H9 (cell line): ENCODE data around the gene PGPEP1. TPM values are rescaled to one million over a fixed set of nuclear protein-coding genes. Genes with fewer than 3 reads are reported as not detected.

ENCODE experiments used
- DNase-seq: peaks from one replicate; pipeline ENCODE4 v3.0.0-alpha.2; 2017
- H2AFZ ChIP-seq: one replicate; pipeline ENCODE4 v1.6.1; 2013; ENCODE audit warnings: mild to moderate bottlenecking, low read length, control low read depth, moderate library complexity
- H2AK5ac ChIP-seq: 2 replicates; pipeline ENCODE4 v1.6.1; 2013; ENCODE audit warnings: low read length, control low read depth, mixed read lengths; ENCODE audit not compliant: insufficient read length
- H2BK120ac ChIP-seq: one replicate; pipeline ENCODE4 v1.6.1; 2013; ENCODE audit warnings: low read depth, mild to moderate bottlenecking, low read length, control low read depth, inconsistent platforms; ENCODE audit not compliant: poor library complexity, severe bottlenecking
- H2BK12ac ChIP-seq: 2 replicates; pipeline ENCODE4 v1.6.1; 2013; ENCODE audit warnings: low read length, control low read depth, mixed read lengths, low read depth; ENCODE audit not compliant: insufficient read length
- H2BK15ac ChIP-seq: 2 replicates; pipeline ENCODE4 v1.6.1; 2013; ENCODE audit warnings: low read depth, low read length, control low read depth
- H2BK20ac ChIP-seq: one replicate; pipeline ENCODE4 v1.6.1; 2013; ENCODE audit warnings: low read depth, mild to moderate bottlenecking, low read length, control low read depth, inconsistent platforms; ENCODE audit not compliant: poor library complexity, severe bottlenecking
- H2BK5ac ChIP-seq: 2 replicates; pipeline ENCODE4 v1.6.1; 2013; ENCODE audit warnings: low read length, control low read depth, mixed read lengths; ENCODE audit not compliant: insufficient read length
- H3K14ac ChIP-seq: 2 replicates; pipeline ENCODE4 v1.6.1; 2013; ENCODE audit warnings: low read length, control low read depth; ENCODE audit not compliant: insufficient read depth
- H3K18ac ChIP-seq: 2 replicates; pipeline ENCODE4 v1.6.1; 2013; ENCODE audit warnings: low read depth, mild to moderate bottlenecking, mixed read lengths, low read length, control low read depth; ENCODE audit not compliant: insufficient read length
- H3K23ac ChIP-seq: 2 replicates; pipeline ENCODE4 v1.6.1; 2013; ENCODE audit warnings: low read length, control low read depth, mixed read lengths, low read depth; ENCODE audit not compliant: insufficient read length
- H3K23me2 ChIP-seq: 2 replicates; pipeline ENCODE4 v1.6.1; 2013; ENCODE audit warnings: low read depth, mild to moderate bottlenecking, mixed read lengths, low read length, control low read depth; ENCODE audit not compliant: insufficient read length, poor library complexity, severe bottlenecking
- H3K27ac ChIP-seq: 2 replicates; pipeline ENCODE4 v1.5.1; 2013; ENCODE audit warnings: low read length, control low read depth, mixed read lengths, low read depth; ENCODE audit not compliant: insufficient read length
- H3K27me3 ChIP-seq: 2 replicates; pipeline ENCODE4 v1.6.1; 2013; ENCODE audit warnings: low read length, control low read depth, inconsistent platforms; ENCODE audit not compliant: insufficient read depth
- H3K4ac ChIP-seq: 2 replicates; pipeline ENCODE4 v1.6.1; 2013; ENCODE audit warnings: low read depth, mild to moderate bottlenecking, control low read depth, inconsistent platforms, low read length, moderate library complexity
- H3K4me1 ChIP-seq: 2 replicates; pipeline ENCODE4 v1.6.1; 2013; ENCODE audit warnings: low read length, control low read depth, inconsistent platforms; ENCODE audit not compliant: insufficient read depth
- H3K4me2 ChIP-seq: 2 replicates; pipeline ENCODE4 v1.6.1; 2013; ENCODE audit warnings: low read length, control low read depth, mixed read lengths; ENCODE audit not compliant: insufficient read length, insufficient read depth
- H3K56ac ChIP-seq: 2 replicates; pipeline ENCODE4 v1.6.1; 2013; ENCODE audit warnings: low read depth, mild to moderate bottlenecking, mixed read lengths, low read length, control low read depth; ENCODE audit not compliant: insufficient read length
- H3K79me1 ChIP-seq: 2 replicates; pipeline ENCODE4 v1.6.1; 2013; ENCODE audit warnings: low read depth, mild to moderate bottlenecking, moderate library complexity, low read length, control low read depth, inconsistent platforms; ENCODE audit not compliant: insufficient read depth, poor library complexity, severe bottlenecking
- H3K79me2 ChIP-seq: 2 replicates; pipeline ENCODE4 v1.6.1; 2013; ENCODE audit warnings: low read length, control low read depth, inconsistent platforms; ENCODE audit not compliant: insufficient read depth
- H3K9ac ChIP-seq: 2 replicates; pipeline ENCODE4 v1.6.1; 2013; ENCODE audit warnings: low read length, control low read depth, mixed read lengths; ENCODE audit not compliant: insufficient read length; ENCODE audit errors: extremely low read depth
- H3K9me3 ChIP-seq: one replicate; pipeline ENCODE4 v1.6.1; 2013; ENCODE audit warnings: low read depth, low read length, inconsistent platforms; ENCODE audit not compliant: control insufficient read depth
- H3T11ph ChIP-seq: one replicate; pipeline ENCODE4 v1.6.1; 2013; ENCODE audit warnings: mild to moderate bottlenecking, low read length, control low read depth, inconsistent platforms
- H4K20me1 ChIP-seq: one replicate; pipeline ENCODE4 v1.6.1; 2013; ENCODE audit not compliant: control insufficient read depth, insufficient read length, insufficient read depth
- H4K5ac ChIP-seq: 2 replicates; pipeline ENCODE4 v1.6.1; 2013; ENCODE audit warnings: low read depth, mild to moderate bottlenecking, mixed read lengths, low read length, control low read depth; ENCODE audit not compliant: insufficient read length
- H4K8ac ChIP-seq: replicated peaks from 2 replicates; pipeline ENCODE4 v1.6.1; 2013; ENCODE audit warnings: low read length, control low read depth, mixed read lengths, low read depth; ENCODE audit not compliant: insufficient read length
- H4K91ac ChIP-seq: 2 replicates; pipeline ENCODE4 v1.6.1; 2013; ENCODE audit warnings: low read depth, mild to moderate bottlenecking, moderate library complexity, mixed read lengths, low read length, control low read depth; ENCODE audit not compliant: insufficient read length
- H3K27ac Mint-ChIP-seq, 3 experiments: 2 replicates in 2 of 3; 3 replicates in 1 of 3; pipeline ENCODE4 v1.8.0; 2020 to 2021; ENCODE audit warnings: mixed read lengths in 3 of 3, mild to moderate bottlenecking in 1 of 3, moderate library complexity in 1 of 3
- H3K27me3 Mint-ChIP-seq: 2 replicates; pipeline ENCODE4 v1.8.0; 2021; ENCODE audit warnings: low read depth, mild to moderate bottlenecking, moderate library complexity, mixed read lengths
- H3K36me3 Mint-ChIP-seq, 3 experiments: 2 replicates in 2 of 3; 3 replicates in 1 of 3; pipeline ENCODE4 v1.8.0; 2020 to 2021; ENCODE audit warnings: low read depth in 3 of 3, mixed read lengths in 3 of 3; ENCODE audit not compliant: insufficient read depth in 1 of 3
- H3K4me1 Mint-ChIP-seq, 2 experiments: 2 replicates each; pipeline ENCODE4 v1.8.0; 2020; ENCODE audit warnings: mixed read lengths in 2 of 2
- H3K4me3 Mint-ChIP-seq, 2 experiments: 2 replicates in 1 of 2; 3 replicates in 1 of 2; pipeline ENCODE4 v1.8.0; 2020 to 2021; ENCODE audit warnings: mild to moderate bottlenecking in 2 of 2, mixed read lengths in 2 of 2, moderate library complexity in 1 of 2
- H3K9me3 Mint-ChIP-seq, 2 experiments: 2 replicates in 1 of 2; 3 replicates in 1 of 2; pipeline ENCODE4 v1.8.0; 2020; ENCODE audit warnings: mild to moderate bottlenecking in 2 of 2, mixed read lengths in 2 of 2, moderate library complexity in 1 of 2
- CTCF ChIP-seq: fragments of 200-600 bp; sonication (generic); conservative IDR thresholded peaks from 3 replicates; pipeline ENCODE4 v1.8.0; 2021; ENCODE audit warnings: antibody characterized with exemption, mild to moderate bottlenecking
- WGBS: extraction: QIAGEN DNeasy Blood & Tissue Kit; methylation state at CpG from one replicate; pipeline ENCODE4 v1.1.7; 2013; ENCODE audit warnings: missing lambda C conversion rate, low lambda C conversion rate, mixed read lengths; ENCODE audit not compliant: insufficient read length; ENCODE audit errors: extremely low coverage; 5-methylcytosine and 5-hydroxymethylcytosine counted together
- microRNA-seq: library from miRNA; unstranded; fragments of <30 nt; microRNA quantifications from one replicate; pipeline ENCODE4, GENCODE V29; 2020; ENCODE audit warnings: borderline microRNAs expressed
- total RNA-seq: library from RNA; stranded (reverse); gene quantifications from 2 replicates; pipeline ENCODE4 v1.2.1, GENCODE V29; 2021

Gene PGPEP1
- total RNA-seq, 1 experiment from 2014 or later, result 64.8 TPM

- Histone ChIP-seq H3K4me2 (peak within 1 kb of the TSS; percentile 25), H4K91ac (no peak within 1 kb of the TSS), H2BK20ac (no peak within 1 kb of the TSS), H4K20me1 (no peaks in the 10 kb centered on the region), H2AK5ac (no peak within 1 kb of the TSS), H2BK12ac (no peak within 1 kb of the TSS), H3K14ac (no peak within 1 kb of the TSS), H3K27ac (no peak within 1 kb of the TSS), H3K79me2 (no peaks in the 10 kb centered on the region), H2BK5ac (no peak within 1 kb of the TSS), H2BK15ac (no peak within 1 kb of the TSS), H3K18ac (no peak within 1 kb of the TSS), H3T11ph (no peak within 1 kb of the TSS), H2BK120ac (no peak within 1 kb of the TSS), H3K9me3 (no peaks in the 10 kb centered on the region), H3K27me3 (no peaks in the 10 kb centered on the region; the same call in 1 of the 2 replicates), H3K79me1 (no peaks in the 10 kb centered on the region), H3K4ac (no peak within 1 kb of the TSS), H3K9ac (no peak within 1 kb of the TSS), H3K23ac (no peak within 1 kb of the TSS), H3K23me2 (peaks cover 14% of the 10 kb centered on the region), H4K5ac (no peak within 1 kb of the TSS), H2AFZ (no peak within 1 kb of the TSS), H3K4me1 (peaks cover 8% of the 10 kb centered on the region; the same call in 1 of the 2 replicates), H4K8ac (no peak within 1 kb of the TSS), H3K56ac (no peak within 1 kb of the TSS)
- peak; percentile 48; the same call in 2 of the 3 replicates for TF ChIP-seq CTCF
- DNase-seq, result no peak
- WGBS, result no CpG with 5 or more reads among the region's 80 CpGs
- Mint-ChIP-seq H3K27me3 (peaks cover 60% of the 10 kb centered on the region), H3K36me3 (peaks cover 0 to 5% (median 0%) of the 10 kb centered on the region in 3 experiments; a peak in 1 of 7 replicates), H3K4me3 (peak within 1 kb of the TSS; percentile 72 to 83), H3K4me1 (peaks cover 37 to 64% of the 10 kb centered on the region in 2 experiments), H3K27ac (peak within 1 kb of the TSS in 1 of 3 experiments; percentile 86; a peak in 1 of 7 replicates), H3K9me3 (no peaks in the 10 kb centered on the region; a peak in 2 of 5 replicates)
These were observed 78.8 kb downstream of the PGPEP1 start, which contains the start of gene SSBP4 for GRCh38 chr19:18419195-18419698. SSBP4 (plus strand) TSS chr19:18419398; CDS start chr19:18419649, 251 bp downstream.

Small RNA genes lying within 50 kb of the gene (microRNA-seq; reads per million reads assigned to microRNA genes)
- gene MIR3189, result not detected

Other genes with a start within 250 kb of the PGPEP1 start
- 9.6 and 10.4 TPM in 2 replicates for gene MAST3, start 242.8 kb upstream of the PGPEP1 start, total RNA-seq
- 42.8 and 45.1 TPM in 2 replicates for gene PIK3R2, start 187.4 kb upstream of the PGPEP1 start, total RNA-seq
- 23.6 and 28.0 TPM in 2 replicates for gene IFI30, start 166.8 kb upstream of the PGPEP1 start, total RNA-seq
- 22.4 and 26.4 TPM in 2 replicates for gene MPV17L2, start 147.4 kb upstream of the PGPEP1 start, total RNA-seq
- 6.8 and 8.5 TPM in 2 replicates for gene RAB3A, start 136.6 kb upstream of the PGPEP1 start, total RNA-seq
- gene PDE4C, start 114.2 kb upstream of the PGPEP1 start, total RNA-seq, result 1.4 and 1.8 TPM in 2 replicates
- gene IQCN, start 66.1 kb upstream of the PGPEP1 start, total RNA-seq, result 0.39 and 0.48 TPM in 2 replicates
- 103 and 109 TPM in 2 replicates for gene JUND, start 59.0 kb upstream of the PGPEP1 start, total RNA-seq
- gene LSM4, start 17.5 kb upstream of the PGPEP1 start, total RNA-seq, result 342 and 344 TPM in 2 replicates
- gene GDF15, start 45.6 kb downstream of the PGPEP1 start, total RNA-seq, result 5.7 and 7.0 TPM in 2 replicates
- 0.18 TPM in 1 of 2 replicates, not detected in the other for gene LRRC25, start 57.0 kb downstream of the PGPEP1 start, total RNA-seq
- gene SSBP4, start 78.8 kb downstream of the PGPEP1 start, total RNA-seq, result 46.1 and 50.0 TPM in 2 replicates
- gene ISYNA1, start 97.5 kb downstream of the PGPEP1 start, total RNA-seq, result 241 and 255 TPM in 2 replicates
- gene ELL, start 181.5 kb downstream of the PGPEP1 start, total RNA-seq, result 15.5 and 17.0 TPM in 2 replicates
- 308 and 310 TPM in 2 replicates for gene FKBP8, start 203.0 kb downstream of the PGPEP1 start, total RNA-seq
- gene KXD1, start 217.3 kb downstream of the PGPEP1 start, total RNA-seq, result 138 and 143 TPM in 2 replicates
- 1,265 and 1,276 TPM in 2 replicates for gene UBA52, start 231.3 kb downstream of the PGPEP1 start, total RNA-seq
- 72.3 and 79.0 TPM in 2 replicates for gene REX1BD, start 248.2 kb downstream of the PGPEP1 start, total RNA-seq